CD14-positive monocyte (primary cell): ENCODE data around the gene PDCL3. TPM values are rescaled to one million over a fixed set of nuclear protein-coding genes. Genes with fewer than 3 reads are reported as not detected.

Experiments used
- DNase-seq, 3 donors: peaks; one replicate each; pipeline ENCODE4 v3.0.0-alpha.2; 2011 to 2022
- H2AFZ ChIP-seq: 2 replicates; pipeline ENCODE4 v1.6.0; 2012; ENCODE audit warnings: mild to moderate bottlenecking, low read depth, low read length, inconsistent platforms; ENCODE audit not compliant: insufficient read depth, poor library complexity, severe bottlenecking
- H3K27ac ChIP-seq, 2 donors: 1 replicate in 1 of 2; 2 replicates in 1 of 2; pipeline ENCODE4 v1.5.1; 2012 to 2013; ENCODE audit warnings: low read length in 2 of 2, control low read depth in 1 of 2, inconsistent platforms in 1 of 2, low read depth in 1 of 2, mild to moderate bottlenecking in 1 of 2
- H3K27me3 ChIP-seq, 2 donors: one replicate each; pipeline versions ENCODE4 v1.6.0 to v1.6.1; 2011 to 2013; ENCODE audit warnings: low read length in 2 of 2; ENCODE audit not compliant: control insufficient read depth in 2 of 2, insufficient read depth in 2 of 2
- H3K36me3 ChIP-seq, 2 donors: replicated peaks in 1 of 2; 1 replicate in 1 of 2; 2 replicates in 1 of 2; pipeline versions ENCODE4 v1.5.1 to v1.6.1; 2012 to 2013; ENCODE audit warnings: low read length in 2 of 2, control low read depth in 1 of 2, inconsistent platforms in 1 of 2, mild to moderate bottlenecking in 1 of 2; ENCODE audit not compliant: insufficient read depth in 2 of 2, control insufficient read depth in 1 of 2
- H3K4me1 ChIP-seq, 2 donors: 1 replicate in 1 of 2; 2 replicates in 1 of 2; pipeline versions ENCODE4 v1.5.1 to v1.6.1; 2012 to 2013; ENCODE audit warnings: low read length in 2 of 2, control low read depth in 1 of 2, inconsistent platforms in 1 of 2, mild to moderate bottlenecking in 1 of 2, moderate library complexity in 1 of 2; ENCODE audit not compliant: insufficient read depth in 2 of 2, control insufficient read depth in 1 of 2
- H3K4me2 ChIP-seq: replicated peaks from 2 replicates; pipeline ENCODE3; 2012; ENCODE audit warnings: low read length, moderate library complexity, mild to moderate bottlenecking; ENCODE audit not compliant: poor library complexity, severe bottlenecking; ENCODE audit errors: extremely low read depth
- H3K4me3 ChIP-seq, 3 experiments: fragments of 200-600 bp in 1 of 3; sonication (generic) in 1 of 3; replicated peaks in 1 of 3; 1 replicate in 2 of 3; 2 replicates in 1 of 3; pipeline ENCODE4 v1.5.1; 2011 to 2013; ENCODE audit warnings: low read length in 3 of 3, mild to moderate bottlenecking in 3 of 3, control low read depth in 2 of 3, low read depth in 2 of 3, inconsistent platforms in 1 of 3, moderate library complexity in 1 of 3
- H3K79me2 ChIP-seq: 2 replicates; pipeline ENCODE4 v1.6.0; 2012; ENCODE audit warnings: mild to moderate bottlenecking, control low read depth, inconsistent platforms, low read length, moderate library complexity; ENCODE audit not compliant: insufficient read depth
- H3K9ac ChIP-seq: 2 replicates; pipeline ENCODE4 v1.6.0; 2017; ENCODE audit warnings: low read length, mild to moderate bottlenecking; ENCODE audit not compliant: insufficient read depth, poor library complexity, severe bottlenecking
- H3K9me3 ChIP-seq, 2 donors: replicated peaks in 1 of 2; 1 replicate in 1 of 2; 2 replicates in 1 of 2; pipeline versions ENCODE4 v1.5.1 to v1.6.1; 2012 to 2013; ENCODE audit warnings: low read length in 2 of 2, control low read depth in 1 of 2; ENCODE audit not compliant: control insufficient read depth in 1 of 2, insufficient read depth in 1 of 2
- H4K20me1 ChIP-seq: 2 replicates; pipeline ENCODE4 v1.6.0; 2012; ENCODE audit warnings: mild to moderate bottlenecking, low read length, control low read depth, moderate library complexity; ENCODE audit not compliant: insufficient read depth
- H3K27ac Mint-ChIP-seq, 7 donors: one replicate each; pipeline ENCODE4 v1.8.0; 2020; ENCODE audit warnings: mild to moderate bottlenecking in 7 of 7, mixed read lengths in 7 of 7, moderate library complexity in 6 of 7, inconsistent platforms in 2 of 7
- H3K27me3 Mint-ChIP-seq, 3 donors: one replicate each; pipeline ENCODE4 v1.8.0; 2021 to 2022; ENCODE audit warnings: low read depth in 3 of 3, mild to moderate bottlenecking in 3 of 3, mixed read lengths in 3 of 3, moderate library complexity in 3 of 3, inconsistent platforms in 1 of 3
- H3K36me3 Mint-ChIP-seq, 2 donors: one replicate each; pipeline ENCODE4 v1.8.0; 2020; ENCODE audit warnings: mixed read lengths in 2 of 2, inconsistent platforms in 1 of 2, mild to moderate bottlenecking in 1 of 2
- H3K4me1 Mint-ChIP-seq: one replicate; pipeline ENCODE4 v1.8.0; 2020; ENCODE audit warnings: mild to moderate bottlenecking, mixed read lengths
- H3K4me3 Mint-ChIP-seq, 2 donors: one replicate each; pipeline ENCODE4 v1.8.0; 2020; ENCODE audit warnings: mild to moderate bottlenecking in 2 of 2, mixed read lengths in 2 of 2, moderate library complexity in 1 of 2
- H3K9me3 Mint-ChIP-seq, 7 donors: one replicate each; pipeline ENCODE4 v1.8.0; 2020 to 2022; ENCODE audit warnings: mixed read lengths in 7 of 7, mild to moderate bottlenecking in 6 of 7, moderate library complexity in 6 of 7, inconsistent platforms in 2 of 7
- CTCF ChIP-seq: fragments of 200-600 bp; IDR thresholded peaks from one replicate; pipeline ENCODE4 v1.8.0; 2022; ENCODE audit warnings: antibody characterized with exemption, mild to moderate bottlenecking
- WGBS: methylation state at CpG from one replicate; pipeline ENCODE4 v1.1.5; 2013; ENCODE audit warnings: missing lambda C conversion rate; ENCODE audit not compliant: insufficient coverage; 5-methylcytosine and 5-hydroxymethylcytosine counted together
- intact Hi-C, 2 donors: fragments of 100-400 bp; cut with micrococcal nuclease; formaldehyde crosslinking; loops; one replicate each; pipeline versions ENCODE4 v1.15.0 to v1.15.1; 2023
- polyA plus RNA-seq, 3 donors: library from polyadenylated mRNA; depleted of rRNA in 1 of 3; unstranded in 2 of 3; stranded (reverse) in 1 of 3; fragments of 300-500 nt in 2 of 3; fragments of >200 nt in 1 of 3; fragmentation: Illumina TruSeq in 2 of 3; gene quantifications; 1 replicate in 2 of 3; 2 replicates in 1 of 3; pipeline ENCODE4 v1.2.3, GENCODE V29; 2012 to 2021

The PDCL3 gene
- polyA plus RNA-seq, 3 donors = 15.9 to 28.4 (median 24.8) TPM

- H3K36me3 Mint-ChIP-seq = no peaks in the 10 kb centered on the region
- peak overlapping the region in 1 of 7 donors; percentile 34 for H3K27ac Mint-ChIP-seq
- no peaks in the 10 kb centered on the region for H4K20me1 ChIP-seq
- H3K9me3 Mint-ChIP-seq = peaks cover 0 to 3% (median 0%) of the 10 kb centered on the region in 7 donors
- peaks cover 1 to 2% (median 2%) of the 10 kb centered on the region in 3 donors for H3K27me3 Mint-ChIP-seq
- H3K4me1 ChIP-seq = no peaks in the 10 kb centered on the region
- H3K27me3 ChIP-seq = no peaks in the 10 kb centered on the region
- no peak for DNase-seq
- H3K27ac ChIP-seq = no peak overlapping the region
- no peak overlapping the region for H3K4me3 ChIP-seq
- H3K36me3 ChIP-seq = no peaks in the 10 kb centered on the region
- no peak for TF ChIP-seq CTCF
- no peaks in the 10 kb centered on the region for H3K9me3 ChIP-seq
- H2AFZ ChIP-seq = no peak overlapping the region
- 10% methylated on average over 1 of the region's 1 CpG for WGBS
- no peak overlapping the region for H3K9ac ChIP-seq
- H3K4me3 Mint-ChIP-seq = no peak overlapping the region
- intact Hi-C loops = loop anchor here in 1 of 2 donors (10.0 kb wide), 1 partner anchor 371 kb away; no protein-coding TSS in a partner anchor
- H3K4me1 Mint-ChIP-seq = no peaks in the 10 kb centered on the region
- no peaks in the 10 kb centered on the region for H3K79me2 ChIP-seq
- no peak overlapping the region for H3K4me2 ChIP-seq
Observed at GRCh38 chr2:100613719-100614118, 50.9 kb downstream of the PDCL3 start.

GRCh38 chr2:100614455-100615000, 51.7 kb downstream of the PDCL3 start:
- Histone ChIP-seq H3K4me2 (no peak overlapping the region), H3K4me1 (no peaks in the 10 kb centered on the region), H3K9ac (no peak overlapping the region), H3K27me3 (no peaks in the 10 kb centered on the region), H4K20me1 (no peaks in the 10 kb centered on the region), H2AFZ (no peak overlapping the region), H3K4me3 (no peak overlapping the region), H3K27ac (no peak overlapping the region), H3K79me2 (no peaks in the 10 kb centered on the region), H3K9me3 (no peaks in the 10 kb centered on the region), H3K36me3 (no peaks in the 10 kb centered on the region)
- Mint-ChIP-seq H3K4me1 (no peaks in the 10 kb centered on the region), H3K27me3 (peaks cover 1 to 5% (median 2%) of the 10 kb centered on the region in 3 donors), H3K4me3 (no peak overlapping the region), H3K36me3 (no peaks in the 10 kb centered on the region), H3K9me3 (peaks cover 0 to 3% (median 0%) of the 10 kb centered on the region in 7 donors), H3K27ac (no peak overlapping the region)
- WGBS = 96% methylated on average over 11 of the region's 11 CpGs
- intact Hi-C loops = loop anchor here in 1 of 2 donors (10.0 kb wide), 1 partner anchor 370 kb away; no protein-coding TSS in a partner anchor
- DNase-seq = no peak
- TF ChIP-seq CTCF = no peak
